Calu3 (cell line): Measurements from ENCODE around the gene GGNBP2. TPM values are rescaled to one million over a fixed set of nuclear protein-coding genes. Genes with fewer than 3 reads are reported as not detected.
A peak's percentile ranks its signal among the peaks of the same experiment; 100 is the strongest.

Source experiments
- BruUV-seq: library from RNA; stranded (reverse); fragments of 400-500 nt; replicated peaks from 2 replicates; lab custom pipeline; 2021; lab: Mats Ljungman, UMichigan
- CTCF ChIA-PET: fragments of 300-600 bp; sonication (Branson Sonifier 250); formaldehyde crosslinking; loops from one replicate; lab custom pipeline; 2022; ENCODE audit warnings: antibody characterized with exemption; lab: Charles Lee
- DNase-seq: peaks from one replicate; pipeline ENCODE4 v3.0.0; 2022
- H3K27ac Mint-ChIP-seq: one replicate; pipeline ENCODE4 v1.8.0; 2022; ENCODE audit warnings: mixed read lengths; ENCODE audit not compliant: unreplicated experiment
- H3K27me3 Mint-ChIP-seq: one replicate; pipeline ENCODE4 v1.8.0; 2022; ENCODE audit warnings: mixed read lengths; ENCODE audit not compliant: unreplicated experiment
- H3K36me3 Mint-ChIP-seq: one replicate; pipeline ENCODE4 v1.8.0; 2022; ENCODE audit warnings: mild to moderate bottlenecking, moderate library complexity, mixed read lengths; ENCODE audit not compliant: insufficient read depth, unreplicated experiment
- H3K4me1 Mint-ChIP-seq: one replicate; pipeline ENCODE4 v1.8.0; 2022; ENCODE audit warnings: mild to moderate bottlenecking, low read depth, mixed read lengths; ENCODE audit not compliant: unreplicated experiment
- H3K4me3 Mint-ChIP-seq: one replicate; pipeline ENCODE4 v1.8.0; 2022; ENCODE audit warnings: mild to moderate bottlenecking, low read depth, moderate library complexity, mixed read lengths; ENCODE audit not compliant: unreplicated experiment
- H3K9me3 Mint-ChIP-seq: one replicate; pipeline ENCODE4 v1.8.0; 2022; ENCODE audit warnings: low read depth, mixed read lengths; ENCODE audit not compliant: unreplicated experiment
- CTCF ChIP-seq: fragments of 200-600 bp; IDR thresholded peaks from one replicate; pipeline ENCODE4 v1.8.0; 2022; ENCODE audit warnings: antibody characterized with exemption; ENCODE audit not compliant: unreplicated experiment
- intact Hi-C: fragments of 100-400 bp; cut with micrococcal nuclease; formaldehyde crosslinking; loops from one replicate; pipeline ENCODE4 v1.10.0; 2022; ENCODE audit not compliant: unreplicated experiment
- total RNA-seq: library from RNA; stranded (reverse); gene quantifications from 2 replicates; pipeline ENCODE4 v1.2.3, GENCODE V29; 2022

GGNBP2 gene
- total RNA-seq, 1 experiment from 2014 or later: 266 TPM

GRCh38 chr17:36501963-36502362 lies 42.8 kb upstream of the GGNBP2 start:
- CTCF ChIA-PET: no interaction called here
- no peak for DNase-seq
- no peak overlapping the region for H3K27ac Mint-ChIP-seq
- H3K4me3 Mint-ChIP-seq: no peak overlapping the region
- BruUV-seq: no TSS peak
- intact Hi-C loops: no loop called here
- H3K36me3 Mint-ChIP-seq: peaks cover 49% of the 10 kb centered on the region
- H3K4me1 Mint-ChIP-seq: no peaks in the 10 kb centered on the region
- no peak for TF ChIP-seq CTCF
- H3K9me3 Mint-ChIP-seq: no peaks in the 10 kb centered on the region
- H3K27me3 Mint-ChIP-seq: no peaks in the 10 kb centered on the region

GRCh38 chr17:36503456-36504155 lies 41.1 kb upstream of the GGNBP2 start:
- Mint-ChIP-seq H3K27me3 (no peaks in the 10 kb centered on the region), H3K36me3 (peaks cover 39% of the 10 kb centered on the region), H3K9me3 (no peaks in the 10 kb centered on the region), H3K4me3 (no peak overlapping the region), H3K4me1 (no peaks in the 10 kb centered on the region), H3K27ac (no peak overlapping the region)
- intact Hi-C loops: no loop called here
- TF ChIP-seq CTCF: no peak
- no peak for DNase-seq
- CTCF ChIA-PET: no interaction called here
- no TSS peak for BruUV-seq

- no TSS peak for BruUV-seq
- TF ChIP-seq CTCF: no peak
- no peaks in the 10 kb centered on the region for H3K27me3 Mint-ChIP-seq
- no peaks in the 10 kb centered on the region for H3K9me3 Mint-ChIP-seq
- H3K4me1 Mint-ChIP-seq: no peaks in the 10 kb centered on the region
- peaks cover 36% of the 10 kb centered on the region for H3K36me3 Mint-ChIP-seq
- H3K4me3 Mint-ChIP-seq: no peak overlapping the region
- intact Hi-C loops: no loop called here
- H3K27ac Mint-ChIP-seq: no peak overlapping the region
- CTCF ChIA-PET: no interaction called here
- no peak for DNase-seq
These were observed 40.6 kb upstream of the GGNBP2 start for GRCh38 chr17:36504156-36504545.

- CTCF ChIA-PET: no interaction called here
- H3K36me3 Mint-ChIP-seq: peaks cover 40% of the 10 kb centered on the region
- no peaks in the 10 kb centered on the region for H3K4me1 Mint-ChIP-seq
- no peak for TF ChIP-seq CTCF
- intact Hi-C loops: no loop called here
- H3K27ac Mint-ChIP-seq: peak overlapping the region; percentile 21
- no peak overlapping the region for H3K4me3 Mint-ChIP-seq
- no TSS peak for BruUV-seq
- no peaks in the 10 kb centered on the region for H3K9me3 Mint-ChIP-seq
- H3K27me3 Mint-ChIP-seq: no peaks in the 10 kb centered on the region
- DNase-seq: no peak
These were observed 39.5 kb upstream of the GGNBP2 start for GRCh38 chr17:36505171-36505570.
